OCI-LY3 (cell line): ENCODE measurements around the gene GPC3.

ENCODE experiments used
- H2AFZ ChIP-seq: fragments of 200-600, 300-600 bp; shearing (Covaris generic); 2 replicates; pipeline ENCODE4 v1.6.0; 2014; ENCODE audit warnings: antibody characterized with exemption, low read depth, low read length
- H3K27ac ChIP-seq: fragments of 200-600, 300-600 bp; sonication (generic); 2 replicates; pipeline ENCODE4 v1.5.1; 2014; ENCODE audit warnings: mild to moderate bottlenecking, low read length, moderate library complexity, mixed read lengths
- H3K27me3 ChIP-seq: fragments of 200-600, 300-600 bp; sonication (generic); 2 replicates; pipeline ENCODE4 v1.6.1; 2014; ENCODE audit warnings: low read depth, low read length, mixed read lengths
- H3K36me3 ChIP-seq: fragments of 200-600, 300-600 bp; sonication (generic); replicated peaks from 2 replicates; pipeline ENCODE3; 2014; ENCODE audit warnings: low read depth, low read length, mixed read lengths
- H3K4me1 ChIP-seq: fragments of 300-600, 200-600 bp; sonication (generic); 2 replicates; pipeline ENCODE4 v1.6.1; 2014; ENCODE audit warnings: low read length, mixed read lengths
- H3K4me2 ChIP-seq: fragments of 200-600, 300-600 bp; sonication (generic); 2 replicates; pipeline ENCODE4 v1.6.1; 2014; ENCODE audit warnings: low read length, mixed read lengths
- H3K4me3 ChIP-seq: fragments of 300-600, 200-600 bp; sonication (generic); 2 replicates; pipeline ENCODE4 v1.5.1; 2014; ENCODE audit warnings: antibody characterized with exemption, mild to moderate bottlenecking, low read length, moderate library complexity
- H3K79me2 ChIP-seq: fragments of 300-600, 200-600 bp; shearing (Covaris generic); 2 replicates; pipeline ENCODE4 v1.6.1; 2014; ENCODE audit warnings: mild to moderate bottlenecking, low read length, mixed read lengths
- H3K9ac ChIP-seq: fragments of 300-600, 200-600 bp; shearing (Covaris generic); 2 replicates; pipeline ENCODE4 v1.6.0; 2014; ENCODE audit warnings: mild to moderate bottlenecking, low read length, moderate library complexity
- H3K9me3 ChIP-seq: fragments of 200-600, 300-600 bp; shearing (Covaris generic); 2 replicates; pipeline ENCODE4 v1.6.1; 2014; ENCODE audit warnings: low read length, mixed read lengths; ENCODE audit not compliant: insufficient read depth
- H4K20me1 ChIP-seq: fragments of 200-600, 300-600 bp; sonication (generic); 2 replicates; pipeline ENCODE4 v1.6.1; 2016; ENCODE audit warnings: low read length, mixed read lengths; ENCODE audit not compliant: insufficient read depth
- CTCF ChIP-seq: fragments of 200-600, 300-600 bp; sonication (generic); IDR thresholded peaks from 2 replicates; pipeline ENCODE4 v1.5.1; 2014; ENCODE audit warnings: antibody characterized with exemption, low read length, low read depth
- EZH2phosphoT487 ChIP-seq: fragments of 200-600 bp; shearing (Covaris generic); IDR thresholded peaks from 2 replicates; pipeline ENCODE4 v1.6.1; 2018; ENCODE audit warnings: antibody characterized with exemption, mixed run types, low read depth

Gene GPC3

DNA sequence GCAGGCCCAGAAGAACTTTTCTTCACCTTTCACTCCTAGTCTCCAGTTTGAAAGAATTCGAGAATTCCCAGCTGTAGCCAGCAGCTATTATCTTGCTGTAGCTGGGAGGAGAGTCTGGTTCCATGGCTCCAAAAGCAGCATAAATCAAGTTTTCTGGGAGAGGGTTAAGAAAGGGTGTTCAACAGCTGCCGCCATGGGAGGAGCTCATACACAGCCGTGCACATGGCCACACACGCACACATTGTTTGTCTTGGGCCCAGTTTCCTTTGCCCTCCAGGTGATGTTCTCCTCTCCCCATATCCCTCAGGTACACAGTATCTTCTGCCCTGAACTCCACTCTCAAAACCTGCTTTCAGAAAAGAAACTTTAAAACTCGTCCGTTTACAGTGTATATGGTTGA is 4.1 kb upstream of the GPC3 start:
- Histone ChIP-seq H3K4me3 (no peak overlapping the region), H3K36me3 (no peaks in the 10 kb centered on the region), H3K4me2 (no peak overlapping the region), H3K9ac (no peak overlapping the region), H3K79me2 (no peaks in the 10 kb centered on the region), H4K20me1 (no peaks in the 10 kb centered on the region), H3K27me3 (no peaks in the 10 kb centered on the region), H3K4me1 (no peaks in the 10 kb centered on the region), H2AFZ (no peak overlapping the region), H3K27ac (no peak overlapping the region), H3K9me3 (no peaks in the 10 kb centered on the region)
- TF ChIP-seq CTCF (no peak), EZH2phosphoT487 (no peak)

- H3K27me3 ChIP-seq, result no peaks in the 10 kb centered on the region
- H3K9me3 ChIP-seq, result no peaks in the 10 kb centered on the region
- no peak overlapping the region for H2AFZ ChIP-seq
- H3K27ac ChIP-seq, result no peak overlapping the region
- TF ChIP-seq EZH2phosphoT487, result no peak
- no peak for TF ChIP-seq CTCF
- H3K4me2 ChIP-seq, result no peak overlapping the region
- no peaks in the 10 kb centered on the region for H4K20me1 ChIP-seq
- no peak overlapping the region for H3K4me3 ChIP-seq
- H3K79me2 ChIP-seq, result no peaks in the 10 kb centered on the region
- no peaks in the 10 kb centered on the region for H3K36me3 ChIP-seq
- H3K4me1 ChIP-seq, result no peaks in the 10 kb centered on the region
- no peak overlapping the region for H3K9ac ChIP-seq
Measured at GRCh38 chrX:133988010-133988409, 2.6 kb upstream of the GPC3 start.

DNA sequence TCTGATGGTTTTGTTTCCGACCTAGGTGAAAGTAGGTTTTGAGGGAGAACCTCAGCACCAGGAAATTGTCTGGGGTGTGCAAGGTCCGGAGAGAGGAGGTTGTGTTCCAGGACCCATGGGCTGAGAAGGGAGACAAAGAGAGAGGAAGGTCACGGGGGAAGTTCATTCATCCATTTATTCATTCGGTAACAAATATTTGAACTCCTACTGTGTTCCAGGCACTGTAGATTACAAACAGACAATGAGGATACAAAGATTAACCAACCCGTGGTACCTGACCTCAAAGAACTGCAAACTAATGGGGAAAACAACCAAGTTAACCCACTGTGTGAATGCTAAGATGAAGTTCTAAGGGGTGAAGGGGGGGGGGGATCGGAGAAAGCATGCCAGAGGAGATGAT is 1.8 kb upstream of the GPC3 start:
- no peaks in the 10 kb centered on the region for H4K20me1 ChIP-seq
- H3K27me3 ChIP-seq, result no peaks in the 10 kb centered on the region
- no peaks in the 10 kb centered on the region for H3K79me2 ChIP-seq
- H3K9ac ChIP-seq, result no peak overlapping the region
- H3K27ac ChIP-seq, result no peak overlapping the region
- H3K4me2 ChIP-seq, result no peak overlapping the region
- TF ChIP-seq EZH2phosphoT487, result no peak
- TF ChIP-seq CTCF, result no peak
- H3K9me3 ChIP-seq, result no peaks in the 10 kb centered on the region
- no peaks in the 10 kb centered on the region for H3K4me1 ChIP-seq
- no peak overlapping the region for H3K4me3 ChIP-seq
- H2AFZ ChIP-seq, result no peak overlapping the region
- H3K36me3 ChIP-seq, result no peaks in the 10 kb centered on the region

DNA sequence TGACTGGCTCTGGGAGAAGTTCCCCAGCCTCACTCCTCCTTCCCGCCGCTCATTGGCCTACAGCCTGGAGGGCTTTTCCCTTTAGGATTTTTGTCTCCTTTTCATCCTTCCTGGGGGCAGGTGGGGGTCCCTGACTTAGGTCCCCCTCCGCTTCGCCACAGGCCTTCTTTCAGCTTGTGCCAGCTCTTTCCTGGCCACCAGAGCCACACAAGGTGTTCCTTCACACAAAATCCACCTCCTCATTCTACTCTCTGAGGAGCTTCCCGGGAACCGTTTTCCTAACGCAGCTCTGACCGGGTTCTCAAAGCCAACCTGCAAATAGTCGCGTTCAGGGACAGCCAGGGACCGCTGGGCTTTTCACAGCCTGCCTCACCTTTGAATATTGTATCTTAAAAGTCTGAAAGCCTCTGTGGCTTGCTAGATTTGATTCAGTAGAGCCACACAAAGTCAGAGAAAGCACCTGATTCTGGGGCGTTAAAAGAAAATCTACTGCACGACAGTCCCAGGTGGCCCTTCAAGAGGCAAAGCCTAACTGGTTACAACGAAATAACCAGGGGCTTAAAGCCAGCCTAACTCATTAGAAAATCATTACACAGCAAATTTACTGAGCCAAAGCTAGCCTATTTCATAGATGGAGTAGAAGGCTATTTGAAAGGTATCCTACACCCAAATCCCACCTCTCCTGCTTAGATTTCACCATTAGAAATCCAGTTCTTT is 731 bp upstream of the GPC3 start:
- H3K4me2 ChIP-seq, result no peak overlapping the region
- no peaks in the 10 kb centered on the region for H3K79me2 ChIP-seq
- H3K9ac ChIP-seq, result no peak overlapping the region
- no peak overlapping the region for H2AFZ ChIP-seq
- no peaks in the 10 kb centered on the region for H3K27me3 ChIP-seq
- no peaks in the 10 kb centered on the region for H3K36me3 ChIP-seq
- H4K20me1 ChIP-seq, result no peaks in the 10 kb centered on the region
- no peak for TF ChIP-seq EZH2phosphoT487
- no peak for TF ChIP-seq CTCF
- H3K27ac ChIP-seq, result no peak overlapping the region
- no peak overlapping the region for H3K4me3 ChIP-seq
- no peaks in the 10 kb centered on the region for H3K4me1 ChIP-seq
- no peaks in the 10 kb centered on the region for H3K9me3 ChIP-seq
